H1 (cell line): ENCODE data around the gene KISS1. TPM values are rescaled to one million over a fixed set of nuclear protein-coding genes. Genes with fewer than 3 reads are reported as not detected.

Experiments used
- CTCF ChIA-PET: fragments of 300-600 bp; sonication (Branson Sonifier 250); formaldehyde crosslinking; loops from one replicate; lab custom pipeline; 2021; ENCODE audit not compliant: partially characterized antibody; lab: Charles Lee
- POLR2A ChIA-PET: fragments of 300-600 bp; sonication (Branson Sonifier 250); formaldehyde crosslinking; loops from one replicate; lab custom pipeline; 2021; ENCODE audit warnings: inconsistent platforms; ENCODE audit not compliant: partially characterized antibody; lab: Charles Lee
- DNase-seq, 2 experiments: peaks; one replicate each; pipeline versions ENCODE4 v3.0.0 to v3.0.0-alpha.2; 2010 to 2022; ENCODE audit warnings: low spot score in 2 of 2, low read depth in 1 of 2, mixed read lengths in 1 of 2
- FAIRE-seq: peaks from 2 replicates; lab custom pipeline; 2011; peaks lifted over from hg19 to GRCh38; lab: Jason Lieb, UNC
- H2AFZ ChIP-seq: 2 replicates; pipeline ENCODE4 v1.8.1; 2012; ENCODE audit warnings: low read length, inconsistent platforms
- H2AK5ac ChIP-seq: 2 replicates; pipeline ENCODE4 v1.6.1; 2013; ENCODE audit warnings: low read depth, low read length
- H2BK120ac ChIP-seq: replicated peaks from 2 replicates; pipeline ENCODE3; 2013; ENCODE audit warnings: low read depth, low read length, inconsistent platforms
- H2BK12ac ChIP-seq: 2 replicates; pipeline ENCODE4 v1.6.1; 2013; ENCODE audit warnings: low read depth, low read length
- H2BK15ac ChIP-seq: 2 replicates; pipeline ENCODE4 v1.6.1; 2013; ENCODE audit warnings: low read length
- H2BK20ac ChIP-seq: 2 replicates; pipeline ENCODE4 v1.6.1; 2013; ENCODE audit warnings: low read length
- H2BK5ac ChIP-seq: 2 replicates; pipeline ENCODE4 v1.6.1; 2013; ENCODE audit warnings: low read depth, low read length
- H3K14ac ChIP-seq: 2 replicates; pipeline ENCODE4 v1.6.1; 2013; ENCODE audit warnings: inconsistent platforms; ENCODE audit not compliant: insufficient read length
- H3K18ac ChIP-seq: 2 replicates; pipeline ENCODE4 v1.6.1; 2013; ENCODE audit warnings: low read length; ENCODE audit errors: extremely low read depth
- H3K23ac ChIP-seq: 2 replicates; pipeline ENCODE4 v1.6.1; 2013; ENCODE audit warnings: inconsistent platforms; ENCODE audit not compliant: insufficient read length
- H3K23me2 ChIP-seq: 2 replicates; pipeline ENCODE4 v1.6.1; 2013; ENCODE audit warnings: low read depth, low read length
- H3K27ac ChIP-seq: 2 replicates; pipeline ENCODE4 v1.6.1; 2011; ENCODE audit warnings: low read depth, low read length, inconsistent platforms
- H3K27me3 ChIP-seq, 4 experiments: replicated peaks in 1 of 4; 1 replicate in 1 of 4; 2 replicates in 3 of 4; pipeline versions ENCODE4 v1.6.1 to v1.8.1; 2011 to 2013; ENCODE audit warnings: low read length in 3 of 4, mild to moderate bottlenecking in 3 of 4, inconsistent platforms in 2 of 4, mixed read lengths in 2 of 4, moderate library complexity in 1 of 4; ENCODE audit not compliant: control insufficient read depth in 3 of 4, insufficient read depth in 3 of 4; ENCODE audit errors: extremely low read depth in 1 of 4
- H3K36me3 ChIP-seq, 4 experiments: 2 replicates each; pipeline versions ENCODE4 v1.6.1 to v1.8.1; 2011 to 2013; ENCODE audit warnings: mild to moderate bottlenecking in 4 of 4, low read length in 3 of 4, moderate library complexity in 2 of 4, control low read depth in 1 of 4, inconsistent platforms in 1 of 4; ENCODE audit not compliant: insufficient read depth in 4 of 4, control insufficient read depth in 2 of 4
- H3K4ac ChIP-seq: replicated peaks from 2 replicates; pipeline ENCODE3; 2013; ENCODE audit warnings: low read length, low read depth, mixed read lengths, inconsistent platforms; ENCODE audit not compliant: insufficient read length
- H3K4me1 ChIP-seq, 4 experiments: replicated peaks in 1 of 4; 1 replicate in 1 of 4; 2 replicates in 3 of 4; pipeline versions ENCODE4 v1.6.1 to v1.8.1; 2011 to 2013; ENCODE audit warnings: low read length in 3 of 4, inconsistent platforms in 2 of 4, mixed read lengths in 1 of 4; ENCODE audit not compliant: insufficient read depth in 4 of 4, control insufficient read depth in 3 of 4
- H3K4me2 ChIP-seq, 2 experiments: 2 replicates each; pipeline versions ENCODE4 v1.6.1 to v1.8.1; 2011 to 2013; ENCODE audit warnings: low read depth in 2 of 2, low read length in 2 of 2, control low read depth in 1 of 2, inconsistent platforms in 1 of 2, mild to moderate bottlenecking in 1 of 2; ENCODE audit not compliant: insufficient read depth in 1 of 2
- H3K4me3 ChIP-seq, 4 experiments: fragments of 200-600, 300-600 bp in 1 of 4; sonication (generic), shearing (Covaris generic), sonication (Bioruptor Twin) in 1 of 4; 2 replicates each; pipeline versions ENCODE4 v1.5.1 to v1.8.1; 2011 to 2016; ENCODE audit warnings: low read length in 4 of 4, low read depth in 3 of 4, control low read depth in 2 of 4, inconsistent platforms in 2 of 4, mild to moderate bottlenecking in 2 of 4, mixed read lengths in 1 of 4, moderate library complexity in 1 of 4; ENCODE audit not compliant: insufficient read depth in 2 of 4; ENCODE audit errors: extremely low read depth in 1 of 4
- H3K56ac ChIP-seq: replicated peaks from 2 replicates; pipeline ENCODE3; 2013; ENCODE audit warnings: low read depth, mild to moderate bottlenecking, mixed read lengths, low read length, inconsistent platforms; ENCODE audit not compliant: insufficient read length
- H3K79me1 ChIP-seq: 2 replicates; pipeline ENCODE4 v1.6.1; 2013; ENCODE audit warnings: low read depth, low read length, control low read depth
- H3K79me2 ChIP-seq, 2 experiments: 2 replicates each; pipeline versions ENCODE4 v1.6.1 to v1.8.1; 2012 to 2013; ENCODE audit warnings: low read length in 2 of 2, mild to moderate bottlenecking in 2 of 2, inconsistent platforms in 1 of 2; ENCODE audit not compliant: insufficient read depth in 2 of 2, control insufficient read depth in 1 of 2
- H3K9ac ChIP-seq, 4 experiments: replicated peaks in 1 of 4; 1 replicate in 1 of 4; 2 replicates in 3 of 4; pipeline versions ENCODE4 v1.6.1 to v1.8.1; 2011 to 2013; ENCODE audit warnings: low read depth in 3 of 4, low read length in 3 of 4, control low read depth in 2 of 4, mild to moderate bottlenecking in 2 of 4, moderate library complexity in 2 of 4, inconsistent platforms in 1 of 4; ENCODE audit errors: extremely low read depth in 1 of 4
- H3K9me3 ChIP-seq, 2 experiments: 2 replicates each; pipeline versions ENCODE4 v1.6.1 to v1.8.1; 2012 to 2013; ENCODE audit warnings: mild to moderate bottlenecking in 2 of 2, moderate library complexity in 2 of 2, control low read depth in 1 of 2, inconsistent platforms in 1 of 2, low read depth in 1 of 2, low read length in 1 of 2, mixed read lengths in 1 of 2; ENCODE audit not compliant: insufficient read depth in 2 of 2
- H4K20me1 ChIP-seq, 2 experiments: replicated peaks in 1 of 2; 2 replicates each; pipeline versions ENCODE3 to v1.8.1; 2011 to 2013; ENCODE audit warnings: inconsistent platforms in 2 of 2, low read length in 2 of 2, mild to moderate bottlenecking in 1 of 2; ENCODE audit not compliant: insufficient read depth in 2 of 2, control insufficient read depth in 1 of 2
- H4K5ac ChIP-seq: 2 replicates; pipeline ENCODE4 v1.6.1; 2013; ENCODE audit warnings: low read length, low read depth, mixed read lengths, inconsistent platforms; ENCODE audit not compliant: insufficient read length
- H4K8ac ChIP-seq: 2 replicates; pipeline ENCODE4 v1.8.0; 2013; ENCODE audit warnings: mild to moderate bottlenecking, moderate library complexity, low read length, inconsistent platforms; ENCODE audit not compliant: insufficient read depth; ENCODE audit errors: extremely low read depth
- H4K91ac ChIP-seq: replicated peaks from 2 replicates; pipeline ENCODE3; 2013; ENCODE audit warnings: low read length, mixed read lengths, inconsistent platforms; ENCODE audit not compliant: insufficient read length
- ASH2L ChIP-seq: fragments of 200-600, 300-600 bp; sonication (generic); IDR thresholded peaks from one replicate; pipeline ENCODE4 v1.7.1; 2017; ENCODE audit warnings: low read length
- BCL11A ChIP-seq, 2 experiments: IDR thresholded peaks; one replicate each; pipeline ENCODE4 v1.6.1; 2011; ENCODE audit warnings: low read depth in 2 of 2, low read length in 2 of 2, mild to moderate bottlenecking in 2 of 2
- BRCA1 ChIP-seq: IDR thresholded peaks from 2 replicates; pipeline ENCODE4 v1.6.1; 2012; ENCODE audit warnings: low read depth, low read length, improper control_type of control experiment
- CHD1 ChIP-seq: IDR thresholded peaks from 2 replicates; pipeline ENCODE4 v1.6.1; 2012; ENCODE audit warnings: low read depth, low read length, improper control_type of control experiment
- CTBP2 ChIP-seq: IDR thresholded peaks from 2 replicates; pipeline ENCODE4 v1.7.0; 2011; ENCODE audit warnings: borderline replicate concordance, mild to moderate bottlenecking, moderate library complexity, mixed read lengths, low read length; ENCODE audit not compliant: insufficient read depth, insufficient read length
- HDAC2 ChIP-seq, 2 experiments: fragments of 300-600 bp in 1 of 2; sonication (generic) in 1 of 2; IDR thresholded peaks; 2 replicates each; pipeline ENCODE4 v1.6.1; 2011 to 2012; ENCODE audit warnings: low read depth in 2 of 2, low read length in 2 of 2, mild to moderate bottlenecking in 2 of 2, moderate library complexity in 2 of 2, borderline replicate concordance in 1 of 2, inconsistent platforms in 1 of 2
- KDM4A ChIP-seq: IDR thresholded peaks from one replicate; pipeline ENCODE4 v1.7.1; 2012; ENCODE audit warnings: low read depth, mild to moderate bottlenecking, moderate library complexity, low read length, inconsistent platforms; ENCODE audit not compliant: severe bottlenecking
- KDM5A ChIP-seq: fragments of 200-600 bp; IDR thresholded peaks from 2 replicates; pipeline ENCODE4 v1.7.1; 2012; ENCODE audit warnings: mild to moderate bottlenecking, low read length, inconsistent platforms, mixed read lengths
- RAD21 ChIP-seq, 2 experiments: IDR thresholded peaks in 1 of 2; conservative IDR thresholded peaks in 1 of 2; 2 replicates each; pipeline ENCODE4 v1.6.1; 2011; ENCODE audit warnings: low read depth in 2 of 2, low read length in 2 of 2, improper control_type of control experiment in 1 of 2, inconsistent platforms in 1 of 2, mild to moderate bottlenecking in 1 of 2, moderate library complexity in 1 of 2
- SIN3A ChIP-seq, 2 experiments: IDR thresholded peaks in 1 of 2; conservative IDR thresholded peaks in 1 of 2; 2 replicates each; pipeline ENCODE4 v1.6.1; 2011 to 2012; ENCODE audit warnings: low read length in 2 of 2, improper control_type of control experiment in 1 of 2, low read depth in 1 of 2, mild to moderate bottlenecking in 1 of 2
- WGBS, 2 experiments: shearing (Covaris generic) in 1 of 2; methylation state at CpG; one replicate each; pipeline versions ENCODE4 v1.1.6 to v1.1.7; 2013 to 2015; ENCODE audit warnings: low lambda C conversion rate in 2 of 2, mixed read lengths in 2 of 2, inconsistent platforms in 1 of 2, low coverage in 1 of 2, missing lambda C conversion rate in 1 of 2; ENCODE audit not compliant: insufficient replicate concordance in 2 of 2, insufficient coverage in 1 of 2, insufficient read length in 1 of 2; ENCODE audit errors: extremely low coverage in 1 of 2, missing lambda C conversion rate in 1 of 2; 5-methylcytosine and 5-hydroxymethylcytosine counted together
- polyA plus RNA-seq, 7 experiments: library from polyadenylated mRNA; depleted of rRNA in 3 of 7; stranded (reverse) in 5 of 7; unstranded in 2 of 7; fragments of >200 nt in 5 of 7; fragments of 200-250 nt in 2 of 7; gene quantifications; 1 replicate in 5 of 7; 2 replicates in 1 of 7; 4 replicates in 1 of 7; pipeline versions ENCODE4 v1.2.1 to v1.2.3, GENCODE V29; 2011 to 2013; ENCODE audit warnings: missing spikeins in 2 of 7, mixed read lengths in 2 of 7
- total RNA-seq: library from RNA; stranded (reverse); fragmentation: NEBNext Ultra II Directional; extraction: Animal tissue kit (Norgen Biotek cat#: 25700); gene quantifications from 2 replicates; pipeline ENCODE4 v1.2.1, GENCODE V29; 2021

The KISS1 gene
- total and polyA plus RNA-seq, 2 of the 8 experiments (the other 6 are each of a cell fraction or from before 2014, with no cell fraction given), result 0.71 TPM; not detected in 1

GRCh38 chr1:204222006-204222763 lies 25.9 kb upstream of the KISS1 start:
- H3K9me3 ChIP-seq, result no peaks in the 10 kb centered on the region
- H3K4me3 ChIP-seq, result no peak overlapping the region
- no peak overlapping the region for H2AK5ac ChIP-seq
- FAIRE-seq (no peak), DNase-seq (no peak)
- ChIA-PET POLR2A (interaction anchor here (1.3 kb wide), 1 partner anchor 33 kb away, joined by 3 read pairs; no protein-coding TSS in a partner anchor), CTCF (interaction anchor here (1.0 to 1.7 kb wide), 5 partner anchors 11 to 147 kb away, joined by 4 to 6 read pairs (median 5); partner anchors contain the start of gene PLEKHA6)
- no peak overlapping the region for H3K14ac ChIP-seq
- no peak overlapping the region for H2BK120ac ChIP-seq
- H4K5ac ChIP-seq, result no peak overlapping the region
- no peaks in the 10 kb centered on the region; a peak in 1 of 8 replicates for H3K36me3 ChIP-seq
- H3K56ac ChIP-seq, result no peak overlapping the region
- H3K4ac ChIP-seq, result no peak overlapping the region
- no peaks in the 10 kb centered on the region for H4K20me1 ChIP-seq
- no peak overlapping the region for H3K4me2 ChIP-seq
- H3K23me2 ChIP-seq, result no peaks in the 10 kb centered on the region
- 85% methylated on average over 8 of the region's 8 CpGs; no CpG with 5 or more reads in 1 of the 2 experiments for WGBS, 2 experiments
- H3K9ac ChIP-seq, result no peak overlapping the region
- no peaks in the 10 kb centered on the region for H3K27me3 ChIP-seq
- H3K4me1 ChIP-seq, result 0 out of 7 replicates have a peak, but pooled peaks cover 0 to 2% (median 0%) of the 10 kb centered on the region in 4 experiments
- no peak overlapping the region for H3K27ac ChIP-seq
- no peak overlapping the region for H2BK15ac ChIP-seq
- H3K23ac ChIP-seq, result no peak overlapping the region
- H3K18ac ChIP-seq, result no peak overlapping the region
- H4K91ac ChIP-seq, result no peak overlapping the region
- no peak overlapping the region for H4K8ac ChIP-seq
- no peak overlapping the region for H2AFZ ChIP-seq
- no peak overlapping the region for H2BK5ac ChIP-seq
- H3K79me2 ChIP-seq, result no peaks in the 10 kb centered on the region
- H2BK12ac ChIP-seq, result no peak overlapping the region
- H2BK20ac ChIP-seq, result no peak overlapping the region
- no peaks in the 10 kb centered on the region for H3K79me1 ChIP-seq
- TF ChIP-seq KDM5A, result no peak
- TF ChIP-seq CHD1, result no peak
- TF ChIP-seq ASH2L, result no peak
- TF ChIP-seq HDAC2 (IDR thresholded peaks at IDR 0.05; ENCODE audit: borderline replicate concordance in 1 of 2, low read depth in 2 of 2, low read length in 2 of 2), result no peak
- TF ChIP-seq BCL11A (IDR thresholded peaks at IDR 0.05; ENCODE audit: low read depth in 2 of 2, low read length in 2 of 2), result no peak
- TF ChIP-seq CTBP2, result no peak
- TF ChIP-seq KDM4A, result no peak
- TF ChIP-seq BRCA1, result no peak
- TF ChIP-seq SIN3A (conservative IDR thresholded peaks at IDR 0.05 in 1 of 2, IDR thresholded peaks at IDR 0.05 in 1 of 2; ENCODE audit: low read depth in 1 of 2, low read length in 2 of 2), result no peak
- no peak for TF ChIP-seq RAD21 (IDR thresholded peaks at IDR 0.05 in 1 of 2, conservative IDR thresholded peaks at IDR 0.05 in 1 of 2; ENCODE audit: low read depth in 2 of 2, low read length in 2 of 2)
